Activated CD4-positive, alpha-beta T cell treated with anti-CD3 and anti-CD28 coated beads, Interleukin-2, amount 50 U/mL, for 24 hours (primary cell): ENCODE data around the gene SEC16A.
A peak's percentile ranks its signal among the peaks of the same experiment; 100 is the strongest.

Experiments
- DNase-seq, 2 donors: peaks; one replicate each; pipeline ENCODE4 v3.0.0-alpha.2; 2020; ENCODE audit warnings: low read depth in 1 of 2, low spot score in 1 of 2

The SEC16A gene

GRCh38 chr9:136486131-136486530, 3.3 kb upstream of the SEC16A start:
- no peak for DNase-seq

- DNase-seq: peak; percentile 74 to 77
Measured at GRCh38 chr9:136485049-136486045, 2.5 kb upstream of the SEC16A start.

- peak in 1 of 2 donors; percentile 17 for DNase-seq
Measured at GRCh38 chr9:136484153-136485048, 1.6 kb upstream of the SEC16A start.

- DNase-seq: peak; percentile 88 to 92
Measured at GRCh38 chr9:136483589-136484152, 831 bp upstream of the SEC16A start.

GRCh38 chr9:136482046-136482792, 621 bp downstream of the SEC16A start:
- DNase-seq: no peak

GRCh38 chr9:136481558-136481957, 1.3 kb downstream of the SEC16A start:
- no peak for DNase-seq

- no peak for DNase-seq
Measured at GRCh38 chr9:136476369-136477150, 6.3 kb downstream of the SEC16A start.

GRCh38 chr9:136474974-136475865, 7.6 kb downstream of the SEC16A start:
- DNase-seq: no peak

GRCh38 chr9:136474021-136474640, 8.7 kb downstream of the SEC16A start:
- no peak for DNase-seq

GRCh38 chr9:136473354-136473721, 9.5 kb downstream of the SEC16A start:
- DNase-seq: no peak

- DNase-seq: no peak
Measured at GRCh38 chr9:136472640-136473353, 10.0 kb downstream of the SEC16A start.

- DNase-seq: no peak
Measured at GRCh38 chr9:136471802-136472487, 10.9 kb downstream of the SEC16A start.

- DNase-seq: no peak
Measured at GRCh38 chr9:136470792-136471469, 11.9 kb downstream of the SEC16A start.

- DNase-seq: no peak
Measured at GRCh38 chr9:136470356-136470755, 12.5 kb downstream of the SEC16A start.

- no peak for DNase-seq
Measured at GRCh38 chr9:136467766-136468165, 15.1 kb downstream of the SEC16A start.

- no peak for DNase-seq
Measured at GRCh38 chr9:136466155-136466541, 16.7 kb downstream of the SEC16A start.
